ENCODE measurements around the gene PSME3.

PSME3 gene

DNA sequence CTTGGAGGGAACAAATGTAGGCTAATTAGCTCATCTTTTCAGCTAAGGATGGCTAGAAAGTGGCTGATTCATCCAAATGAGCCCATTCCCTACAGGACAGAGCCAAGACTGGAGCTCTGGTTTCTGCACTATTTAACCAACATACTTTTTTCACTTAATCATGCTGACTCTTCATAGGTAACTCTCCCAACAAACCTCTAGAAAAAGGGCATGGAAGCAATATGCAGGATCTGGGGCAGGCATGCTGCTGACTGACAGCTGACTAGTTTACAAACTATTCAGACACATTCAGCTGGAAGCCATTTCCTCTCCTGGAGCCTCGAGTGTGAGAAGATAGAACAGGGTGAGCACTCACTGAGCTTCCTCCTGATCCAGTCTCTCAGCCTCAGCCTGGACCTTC, 15.3 kb upstream of the PSME3 start:
- no peak for DNase-seq (ENCODE audit: low read depth in 3 of 3)

- DNase-seq (ENCODE audit: low read depth in 3 of 3), result no peak
These were observed 14.8 kb upstream of the PSME3 start for GRCh38 chr17:42818379-42818778.

GRCh38 chr17:42819939-42820535, 13.2 kb upstream of the PSME3 start:
- peak; percentile 50 to 66 (median 65) for DNase-seq (ENCODE audit: low read depth in 3 of 3)

- no peak for DNase-seq (ENCODE audit: low read depth in 3 of 3)
These were observed 12.0 kb upstream of the PSME3 start for GRCh38 chr17:42821176-42821575.

- no peak for DNase-seq (ENCODE audit: low read depth in 3 of 3)
These were observed 5.7 kb upstream of the PSME3 start for GRCh38 chr17:42827472-42827871.

DNA sequence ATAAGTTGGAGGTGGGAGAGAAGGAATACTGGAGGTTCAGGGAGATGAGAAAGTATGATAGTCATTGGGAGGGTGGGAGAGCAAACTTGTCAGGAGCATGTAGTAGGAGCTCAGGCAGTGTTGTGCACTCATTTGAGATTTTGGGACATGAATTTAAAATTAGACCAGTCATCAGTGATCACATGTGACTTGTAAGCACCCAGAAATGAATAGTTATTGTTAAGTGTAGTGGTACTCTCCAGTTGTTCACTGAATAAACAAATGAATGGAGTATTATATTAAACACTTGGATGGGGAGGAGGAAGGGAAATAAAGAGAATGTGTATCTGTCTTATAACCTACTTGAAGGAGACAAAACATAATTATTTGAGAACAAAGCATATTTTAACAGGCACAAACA, 2.2 kb upstream of the PSME3 start:
- no peak for DNase-seq (ENCODE audit: low read depth in 3 of 3)

DNA sequence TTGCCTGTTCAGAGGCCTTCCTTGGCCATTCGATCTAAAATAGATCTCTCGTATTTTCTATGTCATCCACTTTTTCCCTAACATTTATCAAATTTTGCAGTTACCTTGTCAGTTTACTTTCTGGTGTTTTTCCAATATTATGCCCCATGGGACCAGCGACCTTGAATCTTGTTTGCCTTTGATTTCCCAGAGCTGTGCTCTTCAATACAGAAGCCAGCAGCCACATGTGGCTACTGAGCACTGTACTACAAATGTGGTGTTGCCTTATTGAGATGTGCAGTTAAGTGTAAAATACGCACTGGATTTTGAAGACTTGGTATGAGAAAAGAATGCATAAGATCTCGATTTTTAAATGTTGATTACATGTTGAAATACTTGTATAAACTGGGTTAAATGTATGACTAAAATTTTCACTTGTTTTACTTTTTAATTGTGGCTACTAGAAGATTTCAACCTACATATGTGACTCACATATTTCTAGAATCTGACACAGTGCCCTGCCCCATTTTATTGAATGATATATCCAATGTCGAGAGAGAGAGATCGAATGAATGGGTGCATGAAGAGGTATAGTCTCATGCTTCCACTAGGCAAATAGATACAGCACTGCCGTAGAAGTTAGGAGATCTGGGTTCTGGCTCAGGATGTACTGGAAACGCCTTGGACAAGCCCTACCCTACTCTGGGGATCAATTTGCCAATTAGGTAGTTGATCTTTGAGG, 824 bp upstream of the PSME3 start:
- DNase-seq (ENCODE audit: low read depth in 3 of 3), result no peak

- DNase-seq (ENCODE audit: low read depth in 3 of 3), result no peak
These were observed 698 bp downstream of the PSME3 start for GRCh38 chr17:42833767-42834422.

GRCh38 chr17:42835732-42836131, 2.5 kb downstream of the PSME3 start:
- DNase-seq (ENCODE audit: low read depth in 3 of 3), result no peak

DNA sequence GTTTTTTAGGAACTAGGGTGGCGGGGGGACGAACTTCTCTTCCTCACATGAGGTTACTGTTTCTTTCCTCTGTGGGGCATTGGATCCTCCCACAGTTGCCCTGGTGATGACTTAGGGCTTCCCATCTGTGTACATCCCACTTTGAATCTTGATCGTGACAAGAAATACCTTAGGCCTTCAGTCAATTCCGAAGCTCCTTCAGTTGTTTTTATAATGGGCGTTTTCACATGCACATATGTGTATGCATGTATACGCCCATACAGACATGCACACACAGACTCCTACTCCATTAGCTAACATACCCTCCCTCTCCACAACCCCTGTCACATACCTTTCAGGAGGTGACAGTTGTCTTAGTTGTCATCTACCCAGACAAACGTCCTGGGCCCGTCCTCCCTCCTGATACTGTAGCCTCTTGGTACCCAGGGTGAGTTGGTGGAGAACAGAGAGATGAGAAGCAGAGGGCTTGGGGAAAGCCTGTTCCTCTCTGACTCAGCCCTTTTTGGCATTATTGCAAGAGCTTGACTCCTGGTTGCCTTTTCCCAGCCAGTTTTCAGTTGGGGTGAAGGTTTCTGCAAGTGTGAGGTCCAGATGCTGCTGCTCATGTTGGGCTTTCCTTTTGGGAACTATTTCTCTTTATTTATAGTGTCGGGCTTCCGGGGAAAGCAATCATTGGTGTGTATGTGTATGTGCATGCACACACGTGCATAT, 8.9 kb downstream of the PSME3 start:
- DNase-seq (ENCODE audit: low read depth in 3 of 3), result no peak

- DNase-seq (ENCODE audit: low read depth in 3 of 3), result no peak
These were observed 10.2 kb downstream of the PSME3 start for GRCh38 chr17:42843358-42843934.

- no peak for DNase-seq (ENCODE audit: low read depth in 3 of 3)
These were observed 11.1 kb downstream of the PSME3 start, which contains the start of gene AOC2 for GRCh38 chr17:42844271-42844670. AOC2 (plus strand) TSS chr17:42844580; CDS start chr17:42844627, 47 bp downstream.

DNA sequence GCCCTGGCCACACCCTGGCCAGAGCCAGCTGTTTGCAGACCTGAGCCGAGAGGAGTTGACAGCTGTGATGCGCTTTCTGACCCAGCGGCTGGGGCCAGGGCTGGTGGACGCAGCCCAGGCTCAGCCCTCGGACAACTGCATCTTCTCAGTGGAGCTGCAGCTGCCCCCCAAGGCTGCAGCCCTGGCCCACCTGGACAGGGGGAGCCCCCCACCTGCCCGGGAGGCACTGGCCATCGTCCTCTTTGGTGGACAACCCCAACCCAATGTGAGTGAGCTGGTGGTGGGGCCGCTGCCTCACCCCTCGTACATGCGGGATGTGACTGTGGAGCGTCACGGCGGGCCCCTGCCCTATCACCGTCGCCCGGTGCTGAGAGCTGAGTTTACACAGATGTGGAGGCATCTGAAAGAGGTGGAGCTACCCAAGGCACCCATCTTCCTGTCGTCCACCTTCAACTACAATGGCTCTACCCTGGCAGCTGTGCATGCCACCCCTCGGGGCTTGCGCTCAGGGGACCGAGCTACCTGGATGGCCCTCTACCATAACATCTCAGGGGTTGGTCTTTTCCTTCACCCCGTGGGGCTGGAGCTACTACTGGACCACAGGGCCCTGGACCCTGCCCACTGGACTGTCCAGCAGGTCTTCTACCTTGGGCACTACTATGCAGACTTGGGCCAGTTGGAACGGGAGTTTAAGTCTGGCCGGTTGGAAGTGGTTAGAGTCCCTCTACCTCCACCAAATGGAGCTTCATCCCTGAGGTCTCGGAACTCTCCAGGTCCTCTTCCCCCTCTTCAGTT, 11.8 kb downstream of the PSME3 start:
- no peak for DNase-seq (ENCODE audit: low read depth in 3 of 3)

- no peak for DNase-seq (ENCODE audit: low read depth in 3 of 3)
These were observed 12.3 kb downstream of the PSME3 start for GRCh38 chr17:42845556-42845917.

DNA sequence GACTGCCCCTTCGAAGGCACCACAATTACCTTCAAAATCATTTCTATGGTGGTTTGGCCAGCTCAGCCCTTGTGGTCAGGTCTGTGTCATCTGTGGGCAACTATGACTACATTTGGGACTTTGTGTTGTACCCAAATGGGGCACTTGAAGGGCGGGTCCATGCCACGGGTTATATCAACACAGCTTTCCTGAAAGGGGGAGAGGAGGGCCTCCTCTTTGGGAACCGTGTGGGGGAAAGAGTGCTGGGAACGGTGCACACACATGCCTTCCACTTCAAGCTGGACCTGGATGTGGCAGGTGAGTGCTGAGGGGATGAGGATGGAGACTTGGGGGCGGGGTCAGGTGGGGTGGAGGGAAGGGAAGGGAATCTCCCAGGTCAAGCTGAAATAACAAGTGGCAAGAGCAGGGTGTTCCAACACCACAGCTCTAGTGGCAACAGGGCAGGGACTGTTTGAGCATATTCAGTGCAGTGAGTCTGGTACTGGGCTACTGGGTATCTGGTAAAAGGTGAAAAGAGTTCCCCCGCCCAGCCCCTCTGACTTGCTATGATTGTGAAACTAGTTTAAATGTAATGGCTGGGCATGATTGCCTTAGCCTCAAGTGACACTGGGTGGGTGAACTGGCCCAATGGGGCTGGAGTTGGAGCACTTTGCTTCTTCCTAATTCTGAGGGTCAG, 12.9 kb downstream of the PSME3 start:
- peak in 2 of 3 donors; percentile 32 to 38 for DNase-seq (ENCODE audit: low read depth in 3 of 3)

DNA sequence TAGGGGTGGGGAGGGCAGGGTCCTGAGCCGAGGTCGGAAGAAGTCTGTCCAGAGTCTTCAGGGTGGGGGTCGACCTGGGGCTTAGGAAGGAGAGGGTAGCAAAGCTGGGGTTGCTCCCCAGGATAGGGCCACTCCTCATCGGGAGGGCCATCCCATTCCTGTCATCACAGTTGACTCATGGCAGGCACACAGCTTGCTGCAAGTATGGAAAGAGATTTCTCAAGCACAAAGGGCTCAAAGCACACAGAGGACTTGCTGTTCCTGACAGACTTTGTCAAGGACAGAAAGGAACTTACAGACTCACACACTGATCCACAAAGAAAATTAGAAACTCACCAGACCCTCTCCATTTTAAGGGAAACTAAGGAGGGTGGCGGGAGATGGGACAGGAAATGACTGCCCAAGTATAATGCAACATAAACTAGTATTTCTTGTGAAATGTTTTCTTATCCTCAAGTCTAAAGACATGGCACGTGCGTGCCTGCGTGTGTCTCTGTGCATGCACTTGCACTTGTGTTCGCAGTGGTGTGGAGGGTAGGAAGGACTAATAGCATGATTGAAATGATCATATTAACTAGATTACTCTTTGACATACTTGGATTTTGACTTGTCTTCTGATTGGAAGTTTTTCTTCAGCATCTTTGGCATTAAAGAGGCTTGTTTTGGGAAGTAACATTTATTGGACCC, 13.5 kb downstream of the PSME3 start:
- DNase-seq (ENCODE audit: low read depth in 3 of 3), result no peak

GRCh38 chr17:42848093-42848492, 14.9 kb downstream of the PSME3 start:
- DNase-seq (ENCODE audit: low read depth in 3 of 3), result no peak

GRCh38 chr17:42849031-42849430, 15.8 kb downstream of the PSME3 start:
- DNase-seq (ENCODE audit: low read depth in 3 of 3), result no peak

DNA sequence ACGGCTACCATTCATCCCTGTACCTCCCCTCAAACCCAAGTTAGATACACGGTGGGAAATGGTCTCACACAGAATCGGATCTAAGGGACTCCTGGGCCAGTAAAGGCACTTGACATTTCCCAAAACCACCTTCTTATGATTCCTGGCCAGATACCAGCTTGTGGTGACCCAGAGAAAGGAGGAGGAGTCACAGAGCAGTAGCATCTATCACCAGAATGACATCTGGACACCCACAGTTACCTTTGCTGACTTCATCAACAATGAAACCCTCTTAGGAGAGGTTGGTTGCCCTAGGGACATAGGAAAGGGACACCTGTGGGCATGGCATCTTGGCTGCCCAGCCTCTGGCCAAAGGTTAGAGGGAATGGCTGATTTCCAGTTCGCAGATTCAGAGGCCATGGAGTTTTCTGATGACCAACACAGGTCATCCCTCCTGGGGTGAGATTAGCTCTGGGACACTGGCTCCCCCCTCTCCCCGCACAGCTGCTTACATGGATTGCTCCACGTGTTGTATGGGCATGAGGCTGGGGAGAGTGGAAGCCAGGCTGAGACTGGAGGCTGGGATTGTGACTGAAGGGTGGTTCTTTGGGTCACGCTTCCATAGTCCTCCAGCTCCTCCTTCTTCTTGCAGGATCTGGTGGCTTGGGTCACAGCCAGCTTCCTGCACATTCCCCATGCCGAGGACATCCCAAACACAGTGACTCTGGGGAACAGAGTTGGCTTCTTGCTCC, 16.4 kb downstream of the PSME3 start:
- DNase-seq (ENCODE audit: low read depth in 3 of 3), result no peak
